Gastroesophageal sphincter (tissue), 4 donors: Measurements from ENCODE around the gene ATG2B. TPM values are rescaled to one million over a fixed set of nuclear protein-coding genes. Genes with fewer than 3 reads are reported as not detected.
A peak's percentile ranks its signal among the peaks of the same experiment; 100 is the strongest.

Experiments used
- ATAC-seq: fragments of 150-250 bp; one replicate; pipeline ENCODE4 v1.9.1; 2016; ENCODE audit warnings: mild to moderate bottlenecking, moderate library complexity
- H3K27ac ChIP-seq, 4 donors: fragments of 200-600 bp; sonication (generic) in 3 of 4; 1 replicate in 3 of 4; 2 replicates in 1 of 4; pipeline ENCODE4 v1.5.1; 2016 to 2019
- H3K27me3 ChIP-seq: fragments of 200-600 bp; sonication (generic); one replicate; pipeline ENCODE4 v1.5.1; 2019
- H3K36me3 ChIP-seq, 2 donors: fragments of 200-600 bp; sonication (generic); one replicate each; pipeline ENCODE4 v1.5.1; 2019; ENCODE audit warnings: control low read depth in 1 of 2
- H3K4me1 ChIP-seq, 3 donors: fragments of 200-600 bp; sonication (generic); 1 replicate in 2 of 3; 2 replicates in 1 of 3; pipeline ENCODE4 v1.5.1; 2016 to 2019; ENCODE audit warnings: control low read depth in 2 of 3
- H3K4me3 ChIP-seq, 2 donors: fragments of 200-600 bp; sonication (generic); one replicate each; pipeline ENCODE4 v1.5.1; 2019; ENCODE audit warnings: mild to moderate bottlenecking in 1 of 2, moderate library complexity in 1 of 2
- H3K9me3 ChIP-seq, 3 donors: fragments of 200-600 bp; sonication (generic); one replicate each; pipeline ENCODE4 v1.5.1; 2017 to 2019; ENCODE audit warnings: control low read depth in 2 of 3
- CTCF ChIP-seq, 4 experiments: fragments of 200-600 bp in 2 of 4; fragments of 450-650 bp in 2 of 4; sonication (generic) in 1 of 4; IDR thresholded peaks; one replicate each; pipeline ENCODE4 v1.5.1; 2017 to 2019; ENCODE audit warnings: antibody characterized with exemption in 4 of 4, mild to moderate bottlenecking in 2 of 4, moderate library complexity in 2 of 4
- EP300 ChIP-seq: sonication (generic); formaldehyde crosslinking; IDR thresholded peaks from one replicate; pipeline ENCODE4 v1.6.1; 2017; ENCODE audit warnings: antibody characterized with exemption, mild to moderate bottlenecking
- POLR2A ChIP-seq, 2 donors: fragments of 450-650 bp; IDR thresholded peaks; one replicate each; pipeline ENCODE4 v1.6.1; 2017; ENCODE audit warnings: antibody characterized with exemption in 2 of 2, mild to moderate bottlenecking in 2 of 2, moderate library complexity in 1 of 2
- POLR2AphosphoS5 ChIP-seq: sonication (generic); formaldehyde crosslinking; IDR thresholded peaks from one replicate; pipeline ENCODE4 v1.6.1; 2017; ENCODE audit warnings: antibody characterized with exemption
- WGBS, 2 donors: methylation state at CpG; one replicate each; pipeline ENCODE4 v1.1.5; 2018; ENCODE audit warnings: low coverage in 1 of 2; 5-methylcytosine and 5-hydroxymethylcytosine counted together
- total RNA-seq, 4 donors: library from RNA; depleted of rRNA; stranded (reverse); fragments of >200 nt; gene quantifications; one replicate each; pipeline ENCODE4 v1.1.0, GENCODE V29; 2016

ATG2B gene
- total RNA-seq, 4 donors from 2014 or later, result 18.9 to 40.5 (median 25.8) TPM

- Histone ChIP-seq H3K36me3 (peaks cover 0 to 24% of the 10 kb centered on the region in 2 donors), H3K9me3 (peaks cover 0 to 4% (median 0%) of the 10 kb centered on the region in 3 donors), H3K27me3 (no peaks in the 10 kb centered on the region), H3K27ac (no peak overlapping the region), H3K4me1 (no peaks in the 10 kb centered on the region), H3K4me3 (no peak overlapping the region)
- TF ChIP-seq POLR2A (IDR thresholded peaks at IDR 0.05) (no peak), EP300 (no peak), POLR2AphosphoS5 (no peak), CTCF (IDR thresholded peaks at IDR 0.05) (no peak)
- 55 to 68% methylated on average over 5 of the region's 5 CpGs for WGBS, 2 donors
- ATAC-seq, result no peak
Measured at GRCh38 chr14:96243785-96244184, 119.4 kb downstream of the ATG2B start.

- no peak overlapping the region for H3K4me3 ChIP-seq
- no peak for ATAC-seq
- no peaks in the 10 kb centered on the region for H3K4me1 ChIP-seq
- no peak for TF ChIP-seq EP300
- H3K9me3 ChIP-seq, result peaks cover 0 to 4% (median 0%) of the 10 kb centered on the region in 3 donors
- H3K27ac ChIP-seq, result no peak overlapping the region
- H3K36me3 ChIP-seq, result peaks cover 0 to 24% of the 10 kb centered on the region in 2 donors
- WGBS, 2 donors, result 94 to 98% methylated on average over 3 to 10 of the region's 10 CpGs
- no peaks in the 10 kb centered on the region for H3K27me3 ChIP-seq
Measured at GRCh38 chr14:96242126-96242525, 121.0 kb downstream of the ATG2B start.

- 97 to 100% methylated on average over 5 of the region's 18 CpGs for WGBS, 2 donors
- H3K4me1 ChIP-seq, result no peaks in the 10 kb centered on the region
Measured at GRCh38 chr14:96240641-96241040, 122.5 kb downstream of the ATG2B start.

GRCh38 chr14:96239711-96240141 lies 123.4 kb downstream of the ATG2B start:
- peaks cover 0 to 24% of the 10 kb centered on the region in 2 donors for H3K36me3 ChIP-seq
- no peak overlapping the region for H3K4me3 ChIP-seq
- H3K4me1 ChIP-seq, result no peaks in the 10 kb centered on the region
- 65 to 92% methylated on average over 6 to 7 of the region's 9 CpGs for WGBS, 2 donors
- H3K27ac ChIP-seq, result no peak overlapping the region
- no peak for ATAC-seq
- TF ChIP-seq POLR2A (IDR thresholded peaks at IDR 0.05) (no peak), CTCF (IDR thresholded peaks at IDR 0.05) (no peak), POLR2AphosphoS5 (no peak), EP300 (no peak)
- peaks cover 0 to 4% (median 0%) of the 10 kb centered on the region in 3 donors for H3K9me3 ChIP-seq
- no peaks in the 10 kb centered on the region for H3K27me3 ChIP-seq

More at GRCh38 chr14:96240641-96241040, 122.5 kb downstream of the ATG2B start:
- Histone ChIP-seq H3K36me3 (peaks cover 0 to 24% of the 10 kb centered on the region in 2 donors), H3K27me3 (no peaks in the 10 kb centered on the region), H3K9me3 (peaks cover 0 to 4% (median 0%) of the 10 kb centered on the region in 3 donors), H3K4me3 (no peak overlapping the region), H3K27ac (no peak overlapping the region)
- TF ChIP-seq CTCF (IDR thresholded peaks at IDR 0.05) (no peak), EP300 (no peak), POLR2A (IDR thresholded peaks at IDR 0.05) (no peak), POLR2AphosphoS5 (no peak)
- peak; percentile 33 for ATAC-seq

- H3K4me1 ChIP-seq, result peaks cover 0 to 9% (median 5%) of the 10 kb centered on the region in 3 donors
- no peak for ATAC-seq
- WGBS, 2 donors, result 75 to 77% methylated on average over 1 to 2 of the region's 7 CpGs
- H3K27me3 ChIP-seq, result no peaks in the 10 kb centered on the region
- H3K9me3 ChIP-seq, result peaks cover 0 to 4% (median 0%) of the 10 kb centered on the region in 3 donors
- no peak overlapping the region for H3K27ac ChIP-seq
- TF ChIP-seq POLR2A (IDR thresholded peaks at IDR 0.05), result no peak
- no peak for TF ChIP-seq CTCF (IDR thresholded peaks at IDR 0.05)
- no peak for TF ChIP-seq EP300
- TF ChIP-seq POLR2AphosphoS5, result no peak
- H3K36me3 ChIP-seq, result peaks cover 0 to 24% of the 10 kb centered on the region in 2 donors
- no peak overlapping the region for H3K4me3 ChIP-seq
Measured at GRCh38 chr14:96238676-96239265, 124.4 kb downstream of the ATG2B start.
